WTC11 (cell line): ENCODE measurements around the gene MT1H. TPM values are rescaled to one million over a fixed set of nuclear protein-coding genes. Genes with fewer than 3 reads are reported as not detected.

Experiments used
- ATAC-seq: fragments of 200-7000 bp; cut with Tn5 transposase; 2 replicates; pipeline ENCODE4 v1.10.0; 2021; ENCODE audit warnings: mild to moderate bottlenecking, moderate library complexity
- CTCF ChIA-PET: fragments of 300-600 bp; sonication (Branson Sonifier 250); formaldehyde crosslinking; loops from one replicate; lab custom pipeline; 2021; ENCODE audit warnings: antibody characterized with exemption; lab: Charles Lee
- POLR2A ChIA-PET: fragments of 350-600 bp; sonication (Branson Sonifier 250); formaldehyde crosslinking; loops from one replicate; lab custom pipeline; 2021; ENCODE audit warnings: antibody characterized with exemption; lab: Charles Lee
- DNase-seq: peaks from one replicate; pipeline ENCODE4 v3.0.0; 2021; ENCODE audit warnings: low spot score
- H3K27ac Mint-ChIP-seq: 2 replicates; pipeline ENCODE4 v1.8.0; 2021; ENCODE audit warnings: mixed read lengths
- H3K27me3 Mint-ChIP-seq: 2 replicates; pipeline ENCODE4 v1.8.0; 2021; ENCODE audit warnings: low read depth, mild to moderate bottlenecking, moderate library complexity, mixed read lengths
- H3K36me3 Mint-ChIP-seq: 2 replicates; pipeline ENCODE4 v1.8.0; 2021; ENCODE audit warnings: mixed read lengths
- H3K4me1 Mint-ChIP-seq: 2 replicates; pipeline ENCODE4 v1.8.0; 2022; ENCODE audit warnings: mixed read lengths
- H3K4me3 Mint-ChIP-seq: 2 replicates; pipeline ENCODE4 v1.8.0; 2021; ENCODE audit warnings: mild to moderate bottlenecking, moderate library complexity, mixed read lengths
- H3K9me3 Mint-ChIP-seq: 2 replicates; pipeline ENCODE4 v1.8.0; 2021; ENCODE audit warnings: mixed read lengths
- FOXK1 ChIP-seq: sonication (generic); formaldehyde crosslinking; IDR thresholded peaks from 2 replicates; pipeline ENCODE4 v1.8.0; 2022; ENCODE audit warnings: mild to moderate bottlenecking, moderate library complexity, missing genetic modification reagents
- GABPB1 ChIP-seq: sonication (generic); formaldehyde crosslinking; IDR thresholded peaks from 2 replicates; pipeline ENCODE4 v1.8.1; 2023; ENCODE audit warnings: mild to moderate bottlenecking, missing genetic modification reagents
- IRF2 ChIP-seq: sonication (generic); formaldehyde crosslinking; IDR thresholded peaks from 2 replicates; pipeline ENCODE4 v1.8.0; 2022; ENCODE audit warnings: low read depth, missing genetic modification reagents, borderline replicate concordance
- JAZF1 ChIP-seq: fragments of 250-450 bp; sonication (Bioruptor Pico); IDR thresholded peaks from 2 replicates; pipeline ENCODE4 v1.9.0; 2021; ENCODE audit warnings: moderate library complexity, mild to moderate bottlenecking, inconsistent platforms
- JUN ChIP-seq: sonication (generic); formaldehyde crosslinking; IDR thresholded peaks from 2 replicates; pipeline ENCODE4 v1.8.0; 2023; ENCODE audit warnings: mild to moderate bottlenecking, missing genetic modification reagents
- KAT7 ChIP-seq: sonication (generic); formaldehyde crosslinking; IDR thresholded peaks from 2 replicates; pipeline ENCODE4 v1.8.1; 2023; ENCODE audit warnings: missing genetic modification reagents, mild to moderate bottlenecking, borderline replicate concordance
- NFE2L1 ChIP-seq: sonication (generic); formaldehyde crosslinking; IDR thresholded peaks from 2 replicates; pipeline ENCODE4 v1.8.1; 2023; ENCODE audit warnings: missing genetic modification reagents
- NR1H2 ChIP-seq: sonication (generic); formaldehyde crosslinking; IDR thresholded peaks from 2 replicates; pipeline ENCODE4 v1.9.0; 2021; ENCODE audit warnings: mild to moderate bottlenecking, moderate library complexity, missing genetic modification reagents
- PRRX2 ChIP-seq: fragments of 250-450 bp; sonication (Bioruptor Pico); IDR thresholded peaks from 2 replicates; pipeline ENCODE4 v1.8.0; 2021; ENCODE audit warnings: mild to moderate bottlenecking
- TCF7 ChIP-seq: sonication (generic); formaldehyde crosslinking; IDR thresholded peaks from 2 replicates; pipeline ENCODE4 v1.8.0; 2022; ENCODE audit warnings: mild to moderate bottlenecking, low read depth, missing genetic modification reagents, moderate library complexity
- TEAD1 ChIP-seq: sonication (generic); formaldehyde crosslinking; IDR thresholded peaks from 2 replicates; pipeline ENCODE4 v1.8.0; 2022; ENCODE audit warnings: mild to moderate bottlenecking, missing genetic modification reagents
- TP53 ChIP-seq: sonication (generic); formaldehyde crosslinking; IDR thresholded peaks from 2 replicates; pipeline ENCODE4 v1.8.1; 2023; ENCODE audit warnings: mild to moderate bottlenecking, missing genetic modification reagents
- ZNF121 ChIP-seq: sonication (generic); formaldehyde crosslinking; IDR thresholded peaks from 2 replicates; pipeline ENCODE4 v1.8.0; 2023; ENCODE audit warnings: missing genetic modification reagents
- ZNF416 ChIP-seq: fragments of 250-450 bp; sonication (Bioruptor Pico); IDR thresholded peaks from 2 replicates; pipeline ENCODE4 v1.9.0; 2021; ENCODE audit warnings: mild to moderate bottlenecking, inconsistent platforms
- total RNA-seq: library from RNA; stranded (reverse); gene quantifications from 3 replicates; pipeline ENCODE4 v1.2.3, GENCODE V29; 2021
- TF ChIP-seq, protein P1 (sequence below): sonication (generic); formaldehyde crosslinking; IDR thresholded peaks from 2 replicates; pipeline ENCODE4 v1.8.1; 2022; ENCODE audit warnings: low read depth, mild to moderate bottlenecking, moderate library complexity, missing genetic modification reagents, borderline replicate concordance
- TF ChIP-seq, protein P2 (sequence below): sonication (generic); formaldehyde crosslinking; IDR thresholded peaks from 2 replicates; pipeline ENCODE4 v1.8.0; 2022; ENCODE audit warnings: mild to moderate bottlenecking, missing genetic modification reagents
- TF ChIP-seq, protein P3 (sequence below): sonication (generic); formaldehyde crosslinking; IDR thresholded peaks from 2 replicates; pipeline ENCODE4 v1.8.1; 2023; ENCODE audit warnings: mild to moderate bottlenecking, missing genetic modification reagents, moderate library complexity
- TF ChIP-seq, protein P4 (sequence below): sonication (generic); formaldehyde crosslinking; IDR thresholded peaks from 2 replicates; pipeline ENCODE4 v1.8.0; 2022; ENCODE audit warnings: missing genetic modification reagents
- TF ChIP-seq, protein P5 (sequence below): fragments of 250-450 bp; sonication (Bioruptor Pico); IDR thresholded peaks from 2 replicates; pipeline ENCODE4 v2.1.2; 2022; ENCODE audit warnings: mild to moderate bottlenecking, moderate library complexity
- TF ChIP-seq, protein P6 (sequence below): sonication (generic); formaldehyde crosslinking; IDR thresholded peaks from 2 replicates; pipeline ENCODE4 v1.8.0; 2022; ENCODE audit warnings: mild to moderate bottlenecking, missing genetic modification reagents
- TF ChIP-seq, protein P7 (sequence below): sonication (generic); formaldehyde crosslinking; IDR thresholded peaks from 2 replicates; pipeline ENCODE4 v1.8.1; 2022; ENCODE audit warnings: mild to moderate bottlenecking, missing genetic modification reagents, moderate library complexity, borderline replicate concordance
- TF ChIP-seq, protein P8 (sequence below): sonication (generic); formaldehyde crosslinking; IDR thresholded peaks from 2 replicates; pipeline ENCODE4 v1.8.1; 2022; ENCODE audit warnings: mild to moderate bottlenecking, moderate library complexity, missing genetic modification reagents
- TF ChIP-seq, protein P9 (sequence below): sonication (generic); formaldehyde crosslinking; IDR thresholded peaks from 2 replicates; pipeline ENCODE4 v1.8.0; 2022; ENCODE audit warnings: mild to moderate bottlenecking, missing genetic modification reagents

The MT1H gene
- total RNA-seq, 1 experiment from 2014 or later, result 122 TPM

DNA sequence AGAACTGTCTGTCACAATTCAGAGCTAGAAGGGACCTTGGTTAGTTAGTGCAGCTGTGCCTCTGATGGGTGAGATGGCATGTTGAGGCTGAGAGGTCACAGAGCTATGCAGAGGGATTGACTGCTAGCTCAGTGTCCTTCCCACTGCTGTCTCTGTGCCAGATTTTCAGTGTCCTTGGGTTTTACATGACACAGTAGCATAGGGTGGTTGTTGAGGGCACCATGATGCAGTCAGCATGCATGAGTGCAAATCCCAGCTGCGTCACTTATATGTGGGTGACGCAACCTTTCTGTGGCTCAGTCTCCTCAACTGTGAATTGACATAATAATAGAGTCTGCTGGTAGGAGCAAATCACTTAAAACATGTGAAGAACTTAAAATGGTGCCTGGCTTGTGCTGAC lies 28.4 kb upstream of the MT1H start:
- no peak for ATAC-seq
- ChIA-PET CTCF (interaction anchor here (1.4 kb wide), 1 partner anchor 16 kb away, joined by 6 read pairs; the partner anchor contains the start of gene MT1E), POLR2A (interaction anchor here (1.1 kb wide), 1 partner anchor 36 kb away, joined by 3 read pairs; no protein-coding TSS in a partner anchor)
- no peak for DNase-seq
- no peaks in the 10 kb centered on the region for H3K36me3 Mint-ChIP-seq
- TF ChIP-seq, protein P1, sequence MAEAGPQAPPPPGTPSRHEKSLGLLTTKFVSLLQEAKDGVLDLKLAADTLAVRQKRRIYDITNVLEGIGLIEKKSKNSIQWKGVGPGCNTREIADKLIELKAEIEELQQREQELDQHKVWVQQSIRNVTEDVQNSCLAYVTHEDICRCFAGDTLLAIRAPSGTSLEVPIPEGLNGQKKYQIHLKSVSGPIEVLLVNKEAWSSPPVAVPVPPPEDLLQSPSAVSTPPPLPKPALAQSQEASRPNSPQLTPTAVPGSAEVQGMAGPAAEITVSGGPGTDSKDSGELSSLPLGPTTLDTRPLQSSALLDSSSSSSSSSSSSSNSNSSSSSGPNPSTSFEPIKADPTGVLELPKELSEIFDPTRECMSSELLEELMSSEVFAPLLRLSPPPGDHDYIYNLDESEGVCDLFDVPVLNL, result no peak
- TF ChIP-seq ZNF121 (CRISPR knock-in tag), result no peak
- TF ChIP-seq, protein P2, sequence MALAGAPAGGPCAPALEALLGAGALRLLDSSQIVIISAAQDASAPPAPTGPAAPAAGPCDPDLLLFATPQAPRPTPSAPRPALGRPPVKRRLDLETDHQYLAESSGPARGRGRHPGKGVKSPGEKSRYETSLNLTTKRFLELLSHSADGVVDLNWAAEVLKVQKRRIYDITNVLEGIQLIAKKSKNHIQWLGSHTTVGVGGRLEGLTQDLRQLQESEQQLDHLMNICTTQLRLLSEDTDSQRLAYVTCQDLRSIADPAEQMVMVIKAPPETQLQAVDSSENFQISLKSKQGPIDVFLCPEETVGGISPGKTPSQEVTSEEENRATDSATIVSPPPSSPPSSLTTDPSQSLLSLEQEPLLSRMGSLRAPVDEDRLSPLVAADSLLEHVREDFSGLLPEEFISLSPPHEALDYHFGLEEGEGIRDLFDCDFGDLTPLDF (CRISPR knock-in tag), result no peak
- TF ChIP-seq, protein P3, sequence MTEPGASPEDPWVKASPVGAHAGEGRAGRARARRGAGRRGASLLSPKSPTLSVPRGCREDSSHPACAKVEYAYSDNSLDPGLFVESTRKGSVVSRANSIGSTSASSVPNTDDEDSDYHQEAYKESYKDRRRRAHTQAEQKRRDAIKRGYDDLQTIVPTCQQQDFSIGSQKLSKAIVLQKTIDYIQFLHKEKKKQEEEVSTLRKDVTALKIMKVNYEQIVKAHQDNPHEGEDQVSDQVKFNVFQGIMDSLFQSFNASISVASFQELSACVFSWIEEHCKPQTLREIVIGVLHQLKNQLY (CRISPR knock-in tag), result no peak
- peaks cover 27% of the 10 kb centered on the region for H3K4me1 Mint-ChIP-seq
- H3K27ac Mint-ChIP-seq, result no peak overlapping the region
- H3K9me3 Mint-ChIP-seq, result no peaks in the 10 kb centered on the region
- no peak overlapping the region for H3K4me3 Mint-ChIP-seq
- H3K27me3 Mint-ChIP-seq, result peaks cover 100% of the 10 kb centered on the region

DNA sequence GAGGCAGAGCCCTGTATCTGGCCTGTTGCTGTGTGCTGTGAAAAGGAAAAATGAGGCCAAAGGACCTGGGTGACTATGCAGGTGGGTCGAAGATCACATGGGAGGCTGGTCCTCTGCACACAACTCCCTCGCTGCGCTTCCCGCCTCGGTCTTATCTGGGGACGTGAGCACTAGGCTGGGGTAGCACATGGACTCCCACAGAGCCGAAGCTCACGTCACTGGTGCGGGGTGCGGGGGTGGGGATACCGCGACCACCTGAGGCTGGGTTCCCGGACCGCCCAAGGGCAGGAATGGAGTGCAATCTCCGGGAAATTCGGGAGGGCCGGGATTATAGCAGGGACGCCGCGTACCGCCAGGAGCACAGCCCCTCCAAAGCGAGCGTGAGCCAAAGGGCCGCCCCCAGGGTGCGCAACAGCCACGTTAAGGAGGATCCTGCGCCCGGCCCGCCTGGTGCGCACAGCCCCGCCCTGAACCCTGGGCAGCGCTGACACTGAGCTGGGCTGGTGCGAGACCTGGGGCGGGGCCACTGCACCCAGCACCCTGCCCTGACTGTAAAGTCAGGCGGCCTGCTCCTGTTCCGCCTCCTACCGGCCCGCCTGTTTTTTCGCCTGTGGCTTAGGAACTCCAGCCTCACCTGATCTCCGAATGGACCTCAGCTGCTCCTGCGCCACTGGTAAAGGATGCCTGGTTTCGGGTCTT lies 26.4 kb upstream of the MT1H start:
- DNase-seq (peak; percentile 63), ATAC-seq (peak; percentile 80)
- H3K9me3 Mint-ChIP-seq, result no peaks in the 10 kb centered on the region
- peak overlapping the region; percentile 63 for H3K4me3 Mint-ChIP-seq
- no peak overlapping the region for H3K27ac Mint-ChIP-seq
- H3K27me3 Mint-ChIP-seq, result peaks cover 100% of the 10 kb centered on the region
- ChIA-PET CTCF (interaction anchor here (0.8 to 2.8 kb wide), 13 partner anchors 9 to 58 kb away, joined by 3 to 15 read pairs (median 3); partner anchors contain the start of genes MT1B, MT1E, MT1G and MT2A), POLR2A (interaction anchor here (0.6 kb wide), 1 partner anchor 13 kb away, joined by 3 read pairs; no protein-coding TSS in a partner anchor)
- H3K36me3 Mint-ChIP-seq, result no peaks in the 10 kb centered on the region
- peaks cover 22% of the 10 kb centered on the region for H3K4me1 Mint-ChIP-seq
- no peak for TF ChIP-seq ZNF416 (CRISPR knock-in tag)
- TF ChIP-seq, protein P4, sequence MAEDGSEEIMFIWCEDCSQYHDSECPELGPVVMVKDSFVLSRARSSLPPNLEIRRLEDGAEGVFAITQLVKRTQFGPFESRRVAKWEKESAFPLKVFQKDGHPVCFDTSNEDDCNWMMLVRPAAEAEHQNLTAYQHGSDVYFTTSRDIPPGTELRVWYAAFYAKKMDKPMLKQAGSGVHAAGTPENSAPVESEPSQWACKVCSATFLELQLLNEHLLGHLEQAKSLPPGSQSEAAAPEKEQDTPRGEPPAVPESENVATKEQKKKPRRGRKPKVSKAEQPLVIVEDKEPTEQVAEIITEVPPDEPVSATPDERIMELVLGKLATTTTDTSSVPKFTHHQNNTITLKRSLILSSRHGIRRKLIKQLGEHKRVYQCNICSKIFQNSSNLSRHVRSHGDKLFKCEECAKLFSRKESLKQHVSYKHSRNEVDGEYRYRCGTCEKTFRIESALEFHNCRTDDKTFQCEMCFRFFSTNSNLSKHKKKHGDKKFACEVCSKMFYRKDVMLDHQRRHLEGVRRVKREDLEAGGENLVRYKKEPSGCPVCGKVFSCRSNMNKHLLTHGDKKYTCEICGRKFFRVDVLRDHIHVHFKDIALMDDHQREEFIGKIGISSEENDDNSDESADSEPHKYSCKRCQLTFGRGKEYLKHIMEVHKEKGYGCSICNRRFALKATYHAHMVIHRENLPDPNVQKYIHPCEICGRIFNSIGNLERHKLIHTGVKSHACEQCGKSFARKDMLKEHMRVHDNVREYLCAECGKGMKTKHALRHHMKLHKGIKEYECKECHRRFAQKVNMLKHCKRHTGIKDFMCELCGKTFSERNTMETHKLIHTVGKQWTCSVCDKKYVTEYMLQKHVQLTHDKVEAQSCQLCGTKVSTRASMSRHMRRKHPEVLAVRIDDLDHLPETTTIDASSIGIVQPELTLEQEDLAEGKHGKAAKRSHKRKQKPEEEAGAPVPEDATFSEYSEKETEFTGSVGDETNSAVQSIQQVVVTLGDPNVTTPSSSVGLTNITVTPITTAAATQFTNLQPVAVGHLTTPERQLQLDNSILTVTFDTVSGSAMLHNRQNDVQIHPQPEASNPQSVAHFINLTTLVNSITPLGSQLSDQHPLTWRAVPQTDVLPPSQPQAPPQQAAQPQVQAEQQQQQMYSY, result no peak
- TF ChIP-seq GABPB1, result no peak
- TF ChIP-seq KAT7 (CRISPR knock-in tag), result 0 out of 2 replicates have a peak, but pooled peaks have one; percentile 28
- no peak for TF ChIP-seq JAZF1
- TF ChIP-seq, protein P5, sequence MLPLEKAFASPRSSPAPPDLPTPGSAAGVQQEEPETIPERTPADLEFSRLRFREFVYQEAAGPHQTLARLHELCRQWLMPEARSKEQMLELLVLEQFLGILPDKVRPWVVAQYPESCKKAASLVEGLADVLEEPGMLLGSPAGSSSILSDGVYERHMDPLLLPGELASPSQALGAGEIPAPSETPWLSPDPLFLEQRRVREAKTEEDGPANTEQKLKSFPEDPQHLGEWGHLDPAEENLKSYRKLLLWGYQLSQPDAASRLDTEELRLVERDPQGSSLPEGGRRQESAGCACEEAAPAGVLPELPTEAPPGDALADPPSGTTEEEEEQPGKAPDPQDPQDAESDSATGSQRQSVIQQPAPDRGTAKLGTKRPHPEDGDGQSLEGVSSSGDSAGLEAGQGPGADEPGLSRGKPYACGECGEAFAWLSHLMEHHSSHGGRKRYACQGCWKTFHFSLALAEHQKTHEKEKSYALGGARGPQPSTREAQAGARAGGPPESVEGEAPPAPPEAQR (CRISPR knock-in tag), result no peak
- TF ChIP-seq IRF2, result no peak
- TF ChIP-seq TEAD1 (CRISPR knock-in tag), result 0 out of 2 replicates have a peak, but pooled peaks have one; percentile 7
- TF ChIP-seq, protein P6, sequence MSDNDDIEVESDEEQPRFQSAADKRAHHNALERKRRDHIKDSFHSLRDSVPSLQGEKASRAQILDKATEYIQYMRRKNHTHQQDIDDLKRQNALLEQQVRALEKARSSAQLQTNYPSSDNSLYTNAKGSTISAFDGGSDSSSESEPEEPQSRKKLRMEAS (CRISPR knock-in tag), result peak; percentile 72
- TF ChIP-seq, protein P7, sequence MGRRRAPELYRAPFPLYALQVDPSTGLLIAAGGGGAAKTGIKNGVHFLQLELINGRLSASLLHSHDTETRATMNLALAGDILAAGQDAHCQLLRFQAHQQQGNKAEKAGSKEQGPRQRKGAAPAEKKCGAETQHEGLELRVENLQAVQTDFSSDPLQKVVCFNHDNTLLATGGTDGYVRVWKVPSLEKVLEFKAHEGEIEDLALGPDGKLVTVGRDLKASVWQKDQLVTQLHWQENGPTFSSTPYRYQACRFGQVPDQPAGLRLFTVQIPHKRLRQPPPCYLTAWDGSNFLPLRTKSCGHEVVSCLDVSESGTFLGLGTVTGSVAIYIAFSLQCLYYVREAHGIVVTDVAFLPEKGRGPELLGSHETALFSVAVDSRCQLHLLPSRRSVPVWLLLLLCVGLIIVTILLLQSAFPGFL (CRISPR knock-in tag), result no peak
- no peak for TF ChIP-seq TCF7 (CRISPR knock-in tag)
- TF ChIP-seq PRRX2 (CRISPR knock-in tag), result no peak
- TF ChIP-seq FOXK1, result no peak
- TF ChIP-seq NFE2L1, result no peak
- TF ChIP-seq, protein P8, sequence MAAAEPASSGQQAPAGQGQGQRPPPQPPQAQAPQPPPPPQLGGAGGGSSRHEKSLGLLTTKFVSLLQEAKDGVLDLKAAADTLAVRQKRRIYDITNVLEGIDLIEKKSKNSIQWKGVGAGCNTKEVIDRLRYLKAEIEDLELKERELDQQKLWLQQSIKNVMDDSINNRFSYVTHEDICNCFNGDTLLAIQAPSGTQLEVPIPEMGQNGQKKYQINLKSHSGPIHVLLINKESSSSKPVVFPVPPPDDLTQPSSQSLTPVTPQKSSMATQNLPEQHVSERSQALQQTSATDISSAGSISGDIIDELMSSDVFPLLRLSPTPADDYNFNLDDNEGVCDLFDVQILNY (CRISPR knock-in tag), result no peak
- no peak for TF ChIP-seq NR1H2 (CRISPR knock-in tag)
- TF ChIP-seq, protein P9, sequence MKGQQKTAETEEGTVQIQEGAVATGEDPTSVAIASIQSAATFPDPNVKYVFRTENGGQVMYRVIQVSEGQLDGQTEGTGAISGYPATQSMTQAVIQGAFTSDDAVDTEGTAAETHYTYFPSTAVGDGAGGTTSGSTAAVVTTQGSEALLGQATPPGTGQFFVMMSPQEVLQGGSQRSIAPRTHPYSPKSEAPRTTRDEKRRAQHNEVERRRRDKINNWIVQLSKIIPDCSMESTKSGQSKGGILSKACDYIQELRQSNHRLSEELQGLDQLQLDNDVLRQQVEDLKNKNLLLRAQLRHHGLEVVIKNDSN (CRISPR knock-in tag), result peak; percentile 39; the same call in 1 of the 2 replicates
- TF ChIP-seq TP53 (CRISPR knock-in tag), result no peak
- no peak for TF ChIP-seq JUN (CRISPR knock-in tag)
